Astrocyte of the spinal cord (primary cell): ENCODE measurements around the gene ZNF292.

Source experiments
- DNase-seq: peaks from one replicate; pipeline ENCODE4 v3.0.0; 2011; ENCODE audit warnings: low read depth, low spot score
- H3K4me3 ChIP-seq: 2 replicates; pipeline ENCODE4 v1.5.1; 2011; ENCODE audit warnings: low read depth, mild to moderate bottlenecking, low read length, moderate library complexity
- in situ Hi-C: cut with HindIII; loops from 2 replicates; pipeline ENCODE4 v1.10.0; 2017; ENCODE audit warnings: low sequenced_read_pairs
- TF ChIP-seq, protein P1 (sequence below): IDR thresholded peaks from 2 replicates; pipeline ENCODE4 v1.5.1; 2012; ENCODE audit warnings: low read depth, mild to moderate bottlenecking, low read length, inconsistent platforms

Gene ZNF292

GRCh38 chr6:87174078-87174579, 18.8 kb downstream of the ZNF292 start:
- in situ Hi-C loops, result no loop called here
- TF ChIP-seq, protein P1, sequence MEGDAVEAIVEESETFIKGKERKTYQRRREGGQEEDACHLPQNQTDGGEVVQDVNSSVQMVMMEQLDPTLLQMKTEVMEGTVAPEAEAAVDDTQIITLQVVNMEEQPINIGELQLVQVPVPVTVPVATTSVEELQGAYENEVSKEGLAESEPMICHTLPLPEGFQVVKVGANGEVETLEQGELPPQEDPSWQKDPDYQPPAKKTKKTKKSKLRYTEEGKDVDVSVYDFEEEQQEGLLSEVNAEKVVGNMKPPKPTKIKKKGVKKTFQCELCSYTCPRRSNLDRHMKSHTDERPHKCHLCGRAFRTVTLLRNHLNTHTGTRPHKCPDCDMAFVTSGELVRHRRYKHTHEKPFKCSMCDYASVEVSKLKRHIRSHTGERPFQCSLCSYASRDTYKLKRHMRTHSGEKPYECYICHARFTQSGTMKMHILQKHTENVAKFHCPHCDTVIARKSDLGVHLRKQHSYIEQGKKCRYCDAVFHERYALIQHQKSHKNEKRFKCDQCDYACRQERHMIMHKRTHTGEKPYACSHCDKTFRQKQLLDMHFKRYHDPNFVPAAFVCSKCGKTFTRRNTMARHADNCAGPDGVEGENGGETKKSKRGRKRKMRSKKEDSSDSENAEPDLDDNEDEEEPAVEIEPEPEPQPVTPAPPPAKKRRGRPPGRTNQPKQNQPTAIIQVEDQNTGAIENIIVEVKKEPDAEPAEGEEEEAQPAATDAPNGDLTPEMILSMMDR, result no peak
- DNase-seq, result no peak

GRCh38 chr6:87176493-87176892, 21.1 kb downstream of the ZNF292 start:
- in situ Hi-C loops, result no loop called here
- H3K4me3 ChIP-seq, result no peak overlapping the region
- no peak for DNase-seq
- TF ChIP-seq, protein P1, result no peak

More at GRCh38 chr6:87174078-87174579, 18.8 kb downstream of the ZNF292 start:
- no peak overlapping the region for H3K4me3 ChIP-seq

DNA sequence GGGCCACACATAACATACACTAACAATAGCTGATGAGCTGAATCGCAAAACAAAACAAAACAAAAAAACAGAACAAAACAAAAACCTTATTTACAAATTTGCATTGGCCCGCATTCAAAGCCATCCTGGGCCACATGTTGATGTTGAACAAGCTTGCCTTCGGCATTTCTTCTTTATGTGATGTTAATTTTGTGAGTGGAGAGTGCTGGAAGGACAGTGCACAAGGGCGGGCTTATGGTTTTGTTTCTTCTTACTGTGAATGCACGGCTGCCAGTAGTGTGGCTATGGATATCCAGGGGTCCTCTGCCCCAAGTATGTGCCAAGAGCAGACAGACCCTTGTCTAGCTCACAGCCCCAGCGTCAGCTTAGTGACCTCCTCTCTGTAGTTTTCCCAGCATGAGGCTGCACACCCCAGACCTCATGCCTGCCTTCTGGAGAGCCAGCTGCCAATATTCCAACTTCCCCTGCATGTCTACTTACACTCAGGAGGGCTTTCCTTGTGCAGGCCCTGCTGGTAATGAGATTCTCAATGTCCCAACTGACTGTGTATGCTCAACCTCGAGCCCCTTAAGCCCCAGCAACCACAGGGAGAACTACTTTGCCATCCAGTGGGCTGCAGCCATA, 24.9 kb downstream of the ZNF292 start:
- DNase-seq, result no peak
- TF ChIP-seq, protein P1, result no peak
- H3K4me3 ChIP-seq, result no peak overlapping the region
- in situ Hi-C loops, result no loop called here

- in situ Hi-C loops, result no loop called here
- TF ChIP-seq, protein P1, result no peak
- DNase-seq, result no peak
- H3K4me3 ChIP-seq, result no peak overlapping the region
These were observed 26.5 kb downstream of the ZNF292 start for GRCh38 chr6:87181903-87182302.

DNA sequence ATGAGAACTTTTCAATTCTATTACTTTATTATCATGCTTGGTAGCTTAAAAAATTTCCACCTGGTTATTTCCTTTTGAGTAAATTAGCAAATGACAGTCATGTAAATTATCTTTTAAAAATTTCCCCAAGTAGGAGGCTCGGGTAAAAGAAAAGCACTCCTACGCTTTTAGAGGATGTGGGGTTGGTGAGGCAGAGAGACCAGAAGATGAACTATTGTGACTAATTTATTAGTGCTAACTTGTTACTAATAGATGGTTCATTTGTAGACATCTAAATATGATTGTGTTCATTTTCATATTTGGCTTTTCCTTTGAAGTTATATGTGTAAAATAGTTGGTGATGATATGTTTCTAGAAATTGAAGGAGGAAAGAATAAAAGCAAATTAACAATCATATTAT, 27.0 kb downstream of the ZNF292 start:
- no peak for DNase-seq
- H3K4me3 ChIP-seq, result no peak overlapping the region
- in situ Hi-C loops, result no loop called here

GRCh38 chr6:87182940-87183339, 27.6 kb downstream of the ZNF292 start:
- TF ChIP-seq, protein P1, result no peak
- DNase-seq, result no peak
- in situ Hi-C loops, result no loop called here
- H3K4me3 ChIP-seq, result no peak overlapping the region

More for the DNA sequence above, 27.0 kb downstream of the ZNF292 start:
- TF ChIP-seq, protein P1, result no peak
